ENCODE results near the gene TIFAB.

TIFAB gene

DNA sequence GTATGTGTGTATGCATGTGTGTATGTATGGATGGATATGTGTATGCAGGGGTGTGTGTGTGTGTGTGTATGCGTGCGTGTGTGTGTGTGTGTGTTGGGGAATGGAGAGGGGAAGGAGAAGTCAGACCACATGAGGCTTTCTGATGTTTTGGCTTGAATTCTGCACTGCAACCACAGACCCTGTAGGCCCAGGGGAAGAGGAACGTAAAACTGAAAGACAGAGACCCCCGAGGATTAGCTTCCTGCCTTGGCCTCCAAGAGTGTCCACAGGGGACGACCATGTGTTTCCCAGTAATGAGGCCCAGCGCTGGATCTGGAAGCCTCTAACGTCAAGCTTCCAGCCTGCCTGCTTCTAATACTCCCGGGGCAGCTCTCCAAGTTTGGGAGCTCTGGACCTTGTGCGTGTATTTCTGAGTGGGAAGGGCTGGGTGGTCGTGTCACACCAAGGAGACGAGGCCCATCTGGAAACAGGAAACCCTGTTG lies 10.8 kb downstream of the TIFAB start:
- no peak for FAIRE-seq

DNA sequence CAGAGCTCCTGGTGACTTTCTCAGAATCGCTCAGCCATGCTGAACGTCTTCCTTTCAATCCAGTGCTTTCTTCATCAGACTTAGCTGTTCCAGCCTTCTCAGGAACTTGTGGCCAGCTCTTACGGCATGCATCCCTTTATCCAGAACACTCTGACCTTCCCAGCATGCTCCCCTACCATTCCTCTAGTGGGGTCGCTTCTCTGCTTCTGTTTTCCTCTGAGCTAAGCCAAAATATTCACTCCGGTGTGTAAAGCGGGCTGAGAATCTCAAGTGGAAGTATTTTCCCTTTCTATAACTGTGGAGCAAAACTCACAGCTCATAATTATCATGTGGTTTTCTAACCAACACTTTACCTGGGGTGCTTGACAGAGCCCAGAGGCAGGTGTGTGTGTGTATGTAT lies 11.2 kb downstream of the TIFAB start:
- no peak for FAIRE-seq

DNA sequence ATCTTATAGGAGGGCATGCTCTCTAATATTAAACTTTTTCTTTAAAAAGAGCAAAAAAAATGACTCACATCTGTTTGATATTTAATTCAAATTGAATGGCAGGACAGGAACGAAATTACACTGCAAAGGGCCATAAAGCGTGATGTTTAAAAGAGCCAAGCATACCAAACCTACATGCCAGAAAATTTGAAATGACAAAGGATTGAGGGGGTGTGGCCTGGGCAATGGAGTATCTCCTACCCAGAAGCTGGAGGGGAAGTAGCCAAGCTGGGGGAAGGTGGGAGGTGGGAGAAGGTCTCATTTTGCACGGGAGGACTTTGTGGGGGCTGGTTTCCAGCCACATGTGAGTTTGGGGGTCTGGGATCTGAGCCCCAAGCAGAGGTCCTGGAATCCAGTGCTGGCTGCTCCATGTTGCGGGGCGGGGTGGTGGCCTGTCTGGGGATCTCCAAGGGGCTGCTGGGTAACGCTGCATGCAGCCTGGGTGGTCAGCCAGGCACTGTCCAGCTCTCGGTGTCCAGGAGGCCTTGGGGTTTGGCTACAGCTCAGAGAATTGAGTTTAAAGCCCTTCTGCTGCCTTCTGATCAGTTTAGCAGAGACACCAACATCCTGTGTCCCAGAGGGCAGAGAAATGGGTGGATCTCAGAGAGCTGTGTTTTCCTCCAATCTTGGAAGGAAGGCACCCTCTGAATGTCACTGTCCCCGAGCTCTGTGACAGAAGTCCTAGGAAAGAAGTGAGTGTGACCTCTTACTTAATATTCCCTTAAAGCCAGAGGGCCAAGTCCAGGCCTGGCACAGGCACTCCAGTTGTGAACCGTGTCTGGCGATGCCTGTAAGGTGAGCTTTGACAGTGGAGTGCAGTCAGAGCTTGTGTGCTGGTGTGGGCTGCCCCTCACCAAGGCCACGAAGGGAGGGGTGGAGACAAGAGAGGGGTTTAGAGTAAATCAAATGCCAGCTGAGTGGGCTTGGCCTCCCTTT lies 12.6 kb downstream of the TIFAB start:
- peak; percentile 96 for FAIRE-seq

DNA sequence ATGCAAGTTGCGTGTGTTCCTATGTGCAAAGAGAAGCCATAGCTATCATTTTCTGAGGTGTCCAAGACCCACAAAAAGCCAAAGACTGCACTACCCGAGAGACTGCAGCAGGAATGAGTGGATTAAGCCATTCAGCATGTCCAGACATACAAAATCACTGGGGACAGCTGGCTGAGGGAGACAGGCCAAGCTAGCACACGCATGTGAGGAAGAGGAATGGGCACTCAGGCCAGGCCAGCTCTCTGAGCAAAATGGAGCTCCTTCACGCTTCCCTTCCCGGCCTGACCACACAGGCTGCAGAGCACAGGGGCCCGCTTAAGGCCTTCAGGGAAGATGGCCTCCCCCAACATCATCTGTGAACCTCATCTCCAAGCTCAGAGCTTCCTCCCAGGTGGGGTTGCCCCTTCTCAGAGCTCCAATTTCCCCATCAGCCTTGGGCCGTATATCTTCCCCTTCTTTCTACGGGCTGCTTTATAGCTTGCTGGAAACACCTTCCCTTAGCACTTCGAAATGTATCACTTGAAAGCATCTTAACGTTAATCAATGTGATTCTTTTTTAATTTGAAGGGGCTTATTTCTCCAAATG lies 13.4 kb downstream of the TIFAB start:
- no peak for FAIRE-seq

DNA sequence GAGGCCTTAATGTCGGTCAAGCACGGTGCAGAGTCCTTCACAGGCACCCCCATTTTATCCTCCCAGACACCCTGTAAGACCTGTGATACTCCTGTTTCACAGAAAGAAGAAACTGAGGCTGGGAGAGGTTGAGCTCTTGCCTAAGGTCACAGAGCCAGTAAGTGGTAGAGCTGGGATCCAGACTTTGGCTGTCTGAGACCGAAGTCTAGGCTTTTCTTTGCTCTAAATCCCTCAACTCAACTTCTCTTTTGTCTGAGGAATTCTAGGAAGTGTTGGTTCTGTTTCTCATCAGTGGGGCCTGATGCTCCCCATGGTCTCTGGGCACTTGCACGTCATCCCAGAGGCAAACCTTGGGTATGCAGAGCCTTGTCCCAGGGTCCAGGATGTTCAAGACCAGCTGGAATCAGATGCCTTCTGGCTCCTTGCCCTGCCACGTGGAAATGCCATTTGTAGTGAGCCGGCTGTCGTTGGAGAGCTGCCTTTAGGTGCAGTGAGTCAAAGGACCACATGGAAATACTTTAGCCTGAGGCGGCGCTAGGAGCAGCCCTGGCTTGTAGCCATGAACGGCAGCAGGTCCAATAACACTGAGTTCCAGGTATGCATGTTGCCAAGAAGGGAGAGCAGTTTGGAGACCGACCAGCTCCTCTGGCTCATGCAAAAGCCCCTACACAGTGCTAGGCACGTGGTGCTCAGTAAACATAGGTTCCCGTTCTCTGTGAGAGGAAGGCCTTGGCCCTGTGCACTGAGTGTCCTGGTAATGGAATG lies 14.2 kb downstream of the TIFAB start:
- peak; percentile 100 for FAIRE-seq

DNA sequence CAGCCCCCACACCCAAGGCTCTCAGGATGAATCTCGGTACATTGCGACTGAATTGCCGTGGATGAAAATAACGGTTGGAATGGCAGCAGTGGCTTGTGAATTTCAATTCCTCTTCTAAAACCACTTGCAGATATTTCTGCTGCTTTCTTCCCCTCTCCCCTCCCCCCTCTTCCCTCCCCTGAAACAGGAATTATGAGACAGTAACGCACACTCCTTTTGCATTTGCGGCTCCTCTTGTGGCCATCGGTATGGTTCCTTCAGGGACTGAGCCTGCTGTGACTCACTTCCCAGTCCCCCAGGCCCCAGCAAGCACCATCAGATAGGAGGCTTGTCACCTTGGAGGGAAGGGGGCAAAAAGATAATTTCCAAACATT lies 14.7 kb downstream of the TIFAB start:
- peak; percentile 48 for FAIRE-seq

DNA sequence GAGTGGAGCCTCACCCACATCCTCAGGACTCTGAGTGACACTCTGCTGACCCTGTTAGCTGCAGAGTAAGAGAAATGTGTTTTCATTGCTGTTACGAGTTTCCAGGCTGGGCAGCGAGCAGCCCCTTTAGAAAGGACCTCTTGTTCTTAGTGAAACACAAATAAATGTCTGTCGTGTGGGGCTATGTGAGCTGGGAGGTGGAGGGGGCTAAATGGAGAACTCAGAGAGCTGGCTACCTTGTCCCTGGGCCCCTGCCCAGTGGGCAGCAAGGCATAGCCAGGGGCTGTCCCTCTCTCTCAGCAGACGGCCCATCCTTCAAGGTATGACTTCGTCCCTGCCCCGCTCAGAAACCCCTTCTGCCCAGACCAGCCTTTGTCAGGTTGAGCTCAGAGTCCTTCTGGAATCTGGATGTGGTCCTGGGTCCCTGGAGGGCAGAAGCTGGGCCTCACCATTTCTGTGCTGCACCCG lies 15.2 kb downstream of the TIFAB start:
- no peak for FAIRE-seq

DNA sequence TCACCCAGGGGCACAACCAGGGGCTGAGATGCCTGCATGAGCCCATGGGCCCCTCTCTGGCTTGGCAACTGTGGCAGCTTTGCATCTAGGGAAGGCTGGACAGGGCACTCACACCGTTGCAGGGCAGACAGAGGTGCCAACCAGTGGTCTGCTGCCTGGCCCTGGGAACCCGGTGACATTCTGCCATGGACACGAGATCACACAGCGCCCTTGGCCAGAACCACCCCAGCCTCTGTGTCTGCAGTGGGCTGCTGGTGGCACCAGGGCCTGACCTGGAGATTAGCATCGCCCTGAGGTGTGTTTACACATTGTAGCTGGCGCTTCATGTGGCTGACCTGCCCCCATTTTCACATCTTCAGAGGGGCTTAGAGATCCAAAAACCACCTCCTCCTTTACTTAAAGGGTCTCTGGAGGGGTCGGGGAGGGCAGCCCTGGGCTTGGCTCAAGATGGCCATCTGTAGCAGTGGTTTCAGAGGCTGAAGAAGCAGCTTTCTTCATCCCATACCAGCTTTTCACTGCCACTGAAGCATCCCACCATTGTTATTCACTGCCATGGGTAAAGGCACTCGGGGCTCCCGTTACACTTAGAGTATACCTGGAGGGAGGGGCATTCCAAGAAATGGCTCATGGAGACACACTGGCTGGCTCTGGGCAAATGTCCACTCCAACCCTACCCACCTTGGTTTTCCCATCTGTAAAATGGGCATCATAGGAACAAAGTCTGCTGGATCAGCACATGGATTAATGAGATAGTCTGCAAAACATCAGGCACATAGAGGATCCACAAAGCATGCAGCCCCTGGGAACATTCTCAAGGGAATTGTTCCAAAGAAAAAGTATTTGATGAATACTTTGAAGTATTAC lies 16.5 kb downstream of the TIFAB start:
- no peak for FAIRE-seq

DNA sequence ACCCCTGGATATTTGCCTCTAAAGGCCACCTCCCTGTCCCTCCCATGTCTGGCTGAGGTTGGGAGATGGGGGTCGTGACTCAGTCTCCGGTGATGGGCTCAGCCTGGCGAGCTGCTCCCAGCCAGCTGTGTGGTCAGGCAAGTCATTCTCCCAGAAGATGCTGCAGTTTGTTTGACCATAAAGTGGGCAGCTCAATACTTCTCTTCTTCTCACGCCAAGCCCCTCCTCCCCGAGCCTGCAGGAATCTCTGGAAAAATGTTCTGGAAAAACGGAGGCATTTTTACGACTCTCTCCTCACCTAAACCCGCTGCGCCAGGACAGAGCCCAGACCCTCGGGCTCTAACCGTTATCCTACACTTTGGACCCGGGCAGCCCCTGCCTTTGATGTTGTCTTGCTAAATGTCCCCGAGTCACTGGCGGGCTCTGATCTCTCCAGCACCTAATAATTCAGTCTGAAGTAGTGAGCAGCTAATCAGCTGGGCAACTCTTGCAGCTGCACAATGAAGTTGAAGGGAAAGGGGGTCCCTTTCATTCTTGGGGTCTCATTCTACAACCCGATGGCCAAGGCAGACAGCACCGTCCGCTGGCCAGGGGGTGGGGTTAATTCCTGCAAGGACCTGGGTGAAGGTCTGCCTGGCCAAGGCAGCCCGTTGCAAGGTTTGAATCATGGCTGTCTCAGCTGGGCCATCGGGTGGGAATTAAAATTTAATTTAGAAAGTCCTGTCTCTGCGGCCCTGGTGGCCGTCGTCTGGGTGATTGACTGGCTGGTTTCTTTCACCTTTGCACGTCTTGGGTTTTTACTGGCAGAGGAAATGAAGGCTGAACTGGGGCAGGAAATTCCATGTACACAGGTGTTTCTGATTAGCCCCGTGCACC lies 17.3 kb downstream of the TIFAB start:
- FAIRE-seq = peak; percentile 97

DNA sequence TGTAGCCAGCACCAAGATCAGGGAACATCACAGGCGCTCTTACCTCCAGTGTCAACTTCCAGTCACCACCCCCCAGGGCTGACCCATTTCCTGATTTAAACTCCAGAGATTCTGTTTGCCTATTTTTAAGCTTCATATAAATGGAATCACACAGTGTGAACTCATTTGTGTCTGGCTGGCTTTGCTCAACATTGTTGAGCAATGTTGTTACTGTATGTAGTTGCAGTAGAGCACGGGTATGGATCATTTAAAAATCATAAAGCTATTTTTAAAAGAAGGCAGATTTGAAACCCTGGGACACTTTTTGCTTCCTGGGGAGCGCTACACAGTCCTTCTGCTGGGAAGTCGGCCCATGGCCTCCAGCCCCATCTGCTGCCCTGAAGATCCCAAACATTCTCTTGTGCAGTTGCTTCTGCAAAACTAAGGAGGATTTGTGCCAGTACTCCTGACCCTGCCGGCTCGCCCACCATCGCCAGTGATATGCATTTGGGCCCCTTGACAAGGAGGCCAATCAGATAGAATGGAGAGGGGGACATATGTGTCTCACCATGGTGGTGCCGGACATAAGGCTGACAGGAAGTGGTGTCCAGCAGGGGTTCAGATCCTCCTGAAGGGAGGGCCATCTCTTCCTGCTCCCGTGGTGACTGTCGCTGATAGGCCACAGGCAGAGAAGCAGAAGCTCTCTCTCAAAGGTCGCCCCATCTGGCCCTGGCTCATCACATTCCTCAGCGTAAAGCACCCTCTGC lies 18.3 kb downstream of the TIFAB start:
- peak; percentile 97 for FAIRE-seq

DNA sequence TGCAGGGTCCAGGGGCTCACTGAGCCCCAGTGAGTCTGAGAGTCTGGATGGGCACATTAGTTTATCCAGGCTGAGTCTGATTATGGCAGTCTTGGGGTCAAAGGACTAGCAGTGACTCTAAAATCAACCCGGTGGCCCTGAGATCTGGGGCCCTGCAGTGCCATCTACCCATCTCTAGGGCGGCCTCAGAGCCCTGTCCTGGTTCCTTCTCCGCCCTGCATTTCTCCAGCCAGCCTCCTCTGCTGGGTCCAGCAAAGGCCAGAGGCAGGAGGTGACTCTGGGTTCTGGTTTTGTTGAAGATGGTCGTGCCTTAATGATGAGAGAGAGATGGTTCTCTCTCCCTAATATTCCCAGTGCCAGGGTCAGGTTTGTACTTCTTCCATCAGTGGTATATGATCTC lies 20.0 kb downstream of the TIFAB start:
- no peak for FAIRE-seq

DNA sequence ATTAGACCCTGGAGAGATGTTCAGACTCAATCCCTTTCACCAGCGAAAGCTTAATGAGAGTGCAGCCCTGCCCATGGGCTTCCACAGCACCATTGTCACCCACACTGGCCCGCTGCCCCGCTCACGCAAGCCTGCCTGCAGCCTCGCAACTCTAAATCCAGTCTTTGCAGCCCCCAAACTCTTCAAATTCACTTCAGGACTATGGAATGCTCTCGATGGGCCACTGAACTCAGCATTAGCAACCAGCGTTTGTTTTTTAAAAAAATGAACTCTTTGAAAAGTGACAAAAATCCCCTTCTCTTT lies 22.1 kb downstream of the TIFAB start:
- no peak for FAIRE-seq

DNA sequence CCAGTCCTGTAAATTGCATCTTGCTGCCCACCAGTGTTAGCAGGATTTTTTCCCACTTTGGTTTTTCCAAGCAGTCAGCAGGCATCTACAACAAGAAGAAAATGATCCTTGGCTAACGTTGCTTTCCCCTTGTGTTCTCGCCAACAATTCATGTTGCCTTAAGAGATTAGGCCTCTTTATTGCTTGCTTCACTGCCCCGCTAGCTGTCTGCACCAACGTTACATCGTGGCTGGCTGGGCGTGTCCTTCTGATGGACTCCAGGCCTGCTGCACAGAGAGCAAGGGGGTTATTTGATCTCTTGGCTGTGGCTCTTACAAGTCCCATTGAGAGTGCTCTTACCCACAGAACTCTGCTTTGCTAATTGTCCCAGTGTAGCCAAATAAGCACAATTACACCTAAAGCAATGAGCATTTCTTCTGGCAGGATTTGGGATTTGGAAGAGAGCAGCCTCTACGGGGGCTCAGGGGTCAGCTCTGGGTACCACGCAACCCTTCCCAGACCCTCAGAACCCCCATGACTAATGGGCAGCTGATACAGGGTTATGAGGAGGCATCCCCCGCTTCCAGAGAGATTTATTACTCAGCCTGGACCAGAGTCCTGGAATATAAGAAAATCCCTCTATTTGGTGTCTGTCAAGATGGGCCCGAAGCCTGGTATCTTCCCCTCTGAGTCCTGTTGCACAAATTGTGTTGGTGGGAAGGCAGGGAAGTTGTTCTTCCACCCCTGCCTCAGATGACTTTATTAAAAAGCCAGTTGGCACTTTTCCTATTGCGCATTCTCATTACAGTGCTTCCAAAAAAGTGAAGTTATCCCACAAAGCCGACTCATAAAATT lies 22.6 kb downstream of the TIFAB start:
- no peak for FAIRE-seq

DNA sequence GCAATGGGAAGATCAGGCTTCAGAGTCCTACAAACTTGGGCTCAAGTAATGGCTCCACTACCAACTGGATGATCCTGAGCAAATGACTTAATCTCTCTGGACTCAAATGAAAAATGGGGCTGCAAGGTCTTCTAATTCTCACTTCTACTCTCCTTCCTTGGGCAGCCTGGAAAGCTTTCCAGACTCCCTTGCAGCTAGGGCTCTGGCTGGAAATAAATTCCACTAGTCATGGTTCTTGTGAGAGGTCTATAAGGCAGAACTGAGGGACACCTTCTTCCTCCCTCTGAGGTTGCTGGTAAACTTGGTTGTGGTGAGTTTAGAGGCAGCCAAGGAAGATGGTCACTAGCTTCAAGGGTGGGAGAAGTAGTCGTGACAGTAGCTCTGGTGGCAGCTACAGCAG lies 23.6 kb downstream of the TIFAB start:
- FAIRE-seq = no peak

DNA sequence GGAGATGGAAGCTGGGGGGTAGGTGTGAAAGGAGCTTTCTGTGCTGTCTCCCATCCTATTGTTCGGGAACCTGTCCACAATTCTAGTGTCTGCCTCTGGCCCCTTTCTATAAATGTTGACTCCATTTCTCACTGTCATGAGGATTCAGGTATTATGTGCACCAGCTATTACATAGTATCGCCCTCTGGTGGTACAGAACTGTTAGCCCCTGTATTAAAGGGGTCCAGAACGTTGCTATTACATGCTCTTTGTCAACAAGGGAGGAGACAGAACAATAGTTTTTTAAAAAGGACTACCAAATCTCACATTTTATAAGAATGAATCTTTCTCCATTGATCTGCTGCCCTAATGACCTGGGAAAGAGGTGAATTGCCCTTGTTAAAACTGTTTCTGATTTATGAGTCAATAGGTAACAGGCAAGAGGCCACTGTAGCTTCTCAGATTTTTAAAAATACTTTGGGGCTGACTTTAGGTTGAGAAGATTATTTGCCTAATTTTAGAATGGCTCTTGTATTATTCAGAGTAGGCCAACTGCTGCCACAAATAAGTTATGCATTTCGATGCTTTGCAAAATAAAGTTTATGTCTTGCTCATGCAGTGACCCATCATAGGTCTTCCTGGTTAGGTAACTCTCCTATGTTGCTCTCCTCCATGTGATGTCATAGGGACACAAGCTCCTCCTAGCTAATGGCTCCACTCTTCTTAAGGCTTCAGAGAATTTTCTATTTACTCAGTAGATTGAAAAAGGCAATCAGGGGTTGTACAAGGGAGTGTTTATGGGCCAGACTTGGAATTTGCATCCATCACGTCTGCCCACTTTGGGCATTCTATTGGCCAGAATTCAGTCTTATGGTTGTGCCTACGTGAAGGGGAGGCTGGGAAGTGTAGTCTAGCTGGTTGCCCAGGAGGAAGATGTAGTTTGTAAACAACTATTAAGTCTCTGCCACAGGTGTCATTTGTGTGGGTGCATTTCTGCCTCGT lies 25.8 kb downstream of the TIFAB start:
- peak; percentile 94 for FAIRE-seq

DNA sequence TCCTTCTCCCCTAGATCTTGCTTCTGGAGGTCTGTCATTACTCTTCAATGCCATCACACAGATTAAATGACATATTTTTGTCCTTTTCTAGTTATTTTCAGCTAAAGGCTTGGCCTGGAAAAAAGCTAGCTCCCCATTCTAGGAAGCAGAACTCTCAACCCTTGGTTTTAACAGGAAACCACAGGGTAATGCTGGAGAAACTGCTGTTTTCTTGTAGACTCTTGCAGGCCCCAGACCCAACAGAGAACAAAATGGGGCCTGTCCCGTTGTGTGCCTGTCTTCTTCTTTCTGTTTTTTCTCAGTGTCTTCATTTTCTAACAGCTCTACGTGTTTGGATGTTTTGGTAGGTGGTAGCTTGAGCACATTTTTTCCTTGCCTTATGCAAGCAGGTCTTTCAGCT lies 26.5 kb downstream of the TIFAB start:
- FAIRE-seq = no peak

DNA sequence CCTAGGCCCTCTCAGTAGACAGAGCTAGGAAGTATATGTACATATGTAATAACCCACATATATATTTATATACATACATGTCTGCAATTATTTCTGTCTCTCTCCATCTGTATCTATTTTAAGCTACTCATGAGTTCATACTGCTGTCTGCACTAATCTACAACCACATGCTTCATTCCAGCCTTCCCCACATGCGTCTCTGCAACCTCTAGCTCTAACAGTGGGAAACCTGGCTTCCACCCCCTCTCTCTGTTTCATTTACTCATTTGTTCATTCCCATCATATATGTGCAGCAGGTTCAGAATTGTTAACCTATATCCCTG lies 28.3 kb downstream of the TIFAB start:
- FAIRE-seq = no peak

DNA sequence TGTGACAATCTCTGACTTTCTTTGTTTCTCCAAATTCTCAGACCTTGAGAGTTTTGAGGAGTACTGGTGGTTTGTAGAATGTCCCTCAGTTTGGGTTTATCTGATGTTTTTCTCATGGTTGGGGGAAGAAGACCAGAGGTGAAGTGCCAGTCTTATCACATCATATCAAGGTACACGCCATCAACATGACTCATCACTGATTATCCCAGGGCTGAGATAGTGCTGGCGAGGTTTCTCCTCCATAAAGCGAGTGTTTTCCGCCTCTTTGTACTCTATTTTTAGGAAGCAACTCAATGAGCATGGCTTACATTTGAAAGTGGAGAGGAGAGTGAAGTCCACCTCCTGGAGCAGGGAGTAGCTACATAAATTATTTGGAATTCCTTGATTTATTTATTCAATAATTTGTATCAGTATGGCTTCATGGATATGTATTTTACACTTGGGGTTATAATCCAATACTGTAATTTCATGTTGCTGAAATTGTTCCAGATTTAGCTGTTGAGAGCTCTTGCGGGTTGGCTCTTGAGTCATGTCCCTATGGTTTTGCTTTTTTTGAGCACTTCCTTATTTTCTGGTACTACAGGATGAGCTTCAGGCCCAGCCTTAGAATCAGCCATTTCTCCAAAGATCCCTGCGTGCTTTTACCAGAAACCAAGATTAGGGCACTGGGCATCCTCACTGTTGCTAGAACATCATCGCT lies 28.9 kb downstream of the TIFAB start:
- no peak for FAIRE-seq
